Kidney epithelial cell (primary cell): ENCODE results near the gene KIF26B. TPM values are rescaled to one million over a fixed set of nuclear protein-coding genes. Genes with fewer than 3 reads are reported as not detected.
"Not testable (repeated sequence)": the region's sequence is repeated elsewhere in the genome, so short reads cannot be mapped to it uniquely, and the experiment has no call there.

Experiments
- DNase-seq: peaks from one replicate; pipeline ENCODE4 v3.0.0-alpha.2; 2010; ENCODE audit warnings: low read depth
- H3K27me3 ChIP-seq: 2 replicates; pipeline ENCODE4 v1.6.0; 2011; ENCODE audit warnings: low read length; ENCODE audit not compliant: control insufficient read depth, insufficient read depth
- H3K36me3 ChIP-seq: 2 replicates; pipeline ENCODE4 v1.5.1; 2011; ENCODE audit warnings: low read length; ENCODE audit not compliant: control insufficient read depth, insufficient read depth
- H3K4me3 ChIP-seq: 2 replicates; pipeline ENCODE4 v1.5.1; 2011; ENCODE audit warnings: low read depth, mild to moderate bottlenecking, control low read depth, low read length
- total RNA-seq: library from RNA; depleted of rRNA; stranded (reverse); fragments of >200 nt; gene quantifications from 2 replicates; pipeline ENCODE4 v1.2.3, GENCODE V29; 2015
- TF ChIP-seq, protein P1 (sequence below): IDR thresholded peaks from 2 replicates; pipeline ENCODE4 v1.5.1; 2011; ENCODE audit warnings: mild to moderate bottlenecking, moderate library complexity, low read length, control low read depth, inconsistent platforms; ENCODE audit not compliant: insufficient read depth, poor library complexity, severe bottlenecking

Gene KIF26B
- total RNA-seq, 1 donor from 2014 or later, result 14.6 TPM

DNA sequence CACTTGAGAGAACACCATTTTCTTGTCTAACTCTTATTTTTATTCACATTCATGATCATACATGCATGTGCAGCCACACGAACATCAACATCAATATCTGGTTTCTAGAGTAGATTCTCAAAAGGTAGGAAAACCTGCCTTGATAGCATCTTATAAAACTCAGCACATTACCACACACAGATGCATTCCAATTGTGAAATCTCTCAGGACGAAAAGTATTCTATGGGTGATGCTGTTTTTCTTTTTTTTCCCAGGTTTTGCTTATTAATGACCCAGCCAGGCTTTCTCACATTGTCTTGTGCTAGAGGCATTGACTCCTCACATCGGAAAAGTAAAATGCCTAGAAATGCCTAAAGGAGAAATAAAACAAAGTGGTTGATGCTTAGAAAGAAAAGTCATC, 562.8 kb downstream of the KIF26B start:
- Histone ChIP-seq H3K4me3 (no peak overlapping the region), H3K27me3 (no peaks in the 10 kb centered on the region), H3K36me3 (no peaks in the 10 kb centered on the region)
- no peak for DNase-seq
- TF ChIP-seq, protein P1, sequence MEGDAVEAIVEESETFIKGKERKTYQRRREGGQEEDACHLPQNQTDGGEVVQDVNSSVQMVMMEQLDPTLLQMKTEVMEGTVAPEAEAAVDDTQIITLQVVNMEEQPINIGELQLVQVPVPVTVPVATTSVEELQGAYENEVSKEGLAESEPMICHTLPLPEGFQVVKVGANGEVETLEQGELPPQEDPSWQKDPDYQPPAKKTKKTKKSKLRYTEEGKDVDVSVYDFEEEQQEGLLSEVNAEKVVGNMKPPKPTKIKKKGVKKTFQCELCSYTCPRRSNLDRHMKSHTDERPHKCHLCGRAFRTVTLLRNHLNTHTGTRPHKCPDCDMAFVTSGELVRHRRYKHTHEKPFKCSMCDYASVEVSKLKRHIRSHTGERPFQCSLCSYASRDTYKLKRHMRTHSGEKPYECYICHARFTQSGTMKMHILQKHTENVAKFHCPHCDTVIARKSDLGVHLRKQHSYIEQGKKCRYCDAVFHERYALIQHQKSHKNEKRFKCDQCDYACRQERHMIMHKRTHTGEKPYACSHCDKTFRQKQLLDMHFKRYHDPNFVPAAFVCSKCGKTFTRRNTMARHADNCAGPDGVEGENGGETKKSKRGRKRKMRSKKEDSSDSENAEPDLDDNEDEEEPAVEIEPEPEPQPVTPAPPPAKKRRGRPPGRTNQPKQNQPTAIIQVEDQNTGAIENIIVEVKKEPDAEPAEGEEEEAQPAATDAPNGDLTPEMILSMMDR, result no peak

DNA sequence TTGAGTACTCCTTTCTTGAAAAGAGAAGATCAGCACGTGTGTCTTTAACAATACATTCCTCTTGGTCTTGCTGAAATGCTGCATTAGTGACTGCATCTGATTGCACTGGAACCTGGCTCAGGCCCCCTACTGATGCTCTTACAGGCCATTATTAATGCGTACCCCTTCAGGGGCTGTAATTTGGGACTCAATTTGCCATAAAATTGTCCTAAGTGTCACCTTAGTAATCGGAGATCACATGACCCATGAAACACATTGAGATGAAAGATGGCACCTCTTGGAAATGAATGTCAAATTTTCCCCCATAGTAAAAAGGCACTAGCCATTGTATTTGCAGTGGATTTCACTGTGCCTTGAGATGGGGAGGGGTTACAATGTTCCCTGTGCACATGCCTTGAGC, 563.3 kb downstream of the KIF26B start:
- TF ChIP-seq, protein P1, result no peak
- H3K4me3 ChIP-seq, result no peak overlapping the region
- no peaks in the 10 kb centered on the region for H3K27me3 ChIP-seq
- H3K36me3 ChIP-seq, result no peaks in the 10 kb centered on the region
- no peak for DNase-seq

GRCh38 chr1:245718951-245719350, 564.2 kb downstream of the KIF26B start:
- DNase-seq, result no peak
- no peak overlapping the region for H3K4me3 ChIP-seq
- no peaks in the 10 kb centered on the region for H3K36me3 ChIP-seq
- TF ChIP-seq, protein P1, result no peak
- no peaks in the 10 kb centered on the region for H3K27me3 ChIP-seq

GRCh38 chr1:245721488-245721887, 566.7 kb downstream of the KIF26B start:
- no peaks in the 10 kb centered on the region for H3K36me3 ChIP-seq
- TF ChIP-seq, protein P1, result no peak

GRCh38 chr1:245728035-245728434, 573.2 kb downstream of the KIF26B start:
- not testable (repeated sequence) for H3K36me3 ChIP-seq, H3K27me3 ChIP-seq, DNase-seq, H3K4me3 ChIP-seq

More at GRCh38 chr1:245721488-245721887, 566.7 kb downstream of the KIF26B start:
- no peaks in the 10 kb centered on the region for H3K27me3 ChIP-seq
- DNase-seq, result no peak
- no peak overlapping the region for H3K4me3 ChIP-seq

DNA sequence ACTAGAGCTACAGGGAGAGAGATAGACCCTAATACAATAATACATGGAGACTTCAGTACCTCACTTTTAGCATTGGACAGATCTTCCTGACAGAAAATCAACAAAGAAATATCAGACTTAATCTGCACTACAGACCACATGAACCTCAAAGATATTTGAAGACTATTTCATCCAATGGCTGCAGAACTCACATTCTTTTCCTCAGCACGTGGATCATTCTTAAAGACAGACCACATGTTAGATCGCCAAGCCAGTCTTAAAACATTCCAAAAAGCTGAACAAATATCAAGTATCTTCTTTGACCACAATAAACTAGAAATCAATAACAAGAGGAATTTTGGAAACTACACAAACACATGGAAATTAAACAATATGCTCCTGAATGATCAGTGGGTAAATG, 576.0 kb downstream of the KIF26B start:
- TF ChIP-seq, protein P1, result no peak
- H3K36me3 ChIP-seq, result no peaks in the 10 kb centered on the region
- H3K27me3 ChIP-seq, result no peaks in the 10 kb centered on the region
- no peak overlapping the region for H3K4me3 ChIP-seq
- no peak for DNase-seq

DNA sequence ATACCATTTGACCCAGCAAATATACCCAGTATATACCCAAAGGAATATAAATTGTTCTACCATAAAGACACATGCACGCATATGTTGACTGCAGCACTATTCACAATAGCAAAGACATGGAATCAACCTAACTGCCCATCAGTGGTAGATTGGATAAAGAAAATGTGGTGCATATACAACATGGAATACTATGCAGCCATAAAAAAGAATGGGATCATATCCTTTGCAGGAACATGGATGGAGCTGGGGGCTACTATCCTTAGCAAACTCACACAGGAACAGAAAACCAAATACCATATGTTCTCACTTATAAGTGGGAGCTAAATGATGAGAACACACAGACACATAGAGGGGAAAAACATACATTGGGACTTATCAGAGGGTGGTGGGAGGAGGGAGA, 585.6 kb downstream of the KIF26B start:
- H3K27me3 ChIP-seq, H3K4me3 ChIP-seq, DNase-seq, H3K36me3 ChIP-seq: not testable (repeated sequence)
